NCI-H2107 treated with DMSO at 0.1 percent for 48 hours (cell line): ENCODE data around the gene NRF1.
A peak's percentile ranks its signal among the peaks of the same experiment; 100 is the strongest.

Experiments used
- DNase-seq: peaks from one replicate; lab custom pipeline; 2025; ENCODE audit not compliant: unreplicated experiment; lab: John Stamatoyannopoulos, UW

Gene NRF1

DNA sequence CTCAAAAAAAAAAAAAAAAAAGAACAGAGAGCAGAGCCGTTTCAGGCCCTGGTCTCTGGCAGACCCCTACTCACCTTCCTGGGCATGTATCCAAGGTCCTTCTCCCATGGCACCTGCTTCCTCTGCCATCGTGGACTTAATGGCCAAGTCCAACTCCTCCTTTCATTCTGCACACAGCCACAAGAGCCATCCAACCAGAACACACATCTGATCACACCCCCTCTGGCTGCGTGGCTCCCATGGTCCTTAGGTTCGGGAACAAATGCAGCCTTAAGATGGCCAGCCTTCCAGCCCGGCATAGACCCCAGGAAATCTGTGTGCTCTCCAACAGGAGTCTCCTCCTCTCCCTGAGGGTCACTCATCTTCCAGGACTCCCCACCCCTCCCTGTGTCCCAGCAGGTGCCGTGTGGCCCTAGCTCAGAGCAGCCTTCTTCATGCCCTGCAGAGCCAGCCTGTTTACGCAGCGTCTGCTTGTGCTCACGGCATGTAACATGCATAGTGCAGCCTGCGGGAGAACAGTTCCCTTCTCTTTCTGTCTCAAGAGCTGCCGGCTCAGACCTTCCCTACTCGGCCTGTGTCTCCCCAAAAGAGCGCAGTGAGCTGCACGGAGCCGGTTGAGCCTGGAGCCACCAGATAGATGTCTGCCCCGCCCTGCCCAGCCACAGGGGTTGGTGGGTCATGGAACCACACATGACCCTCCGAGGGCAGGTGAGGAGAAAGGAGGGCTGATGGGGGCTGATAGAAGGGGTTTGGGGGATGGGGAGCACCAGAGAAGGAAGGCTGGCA is 157.3 kb downstream of the NRF1 start:
- DNase-seq = no peak

DNA sequence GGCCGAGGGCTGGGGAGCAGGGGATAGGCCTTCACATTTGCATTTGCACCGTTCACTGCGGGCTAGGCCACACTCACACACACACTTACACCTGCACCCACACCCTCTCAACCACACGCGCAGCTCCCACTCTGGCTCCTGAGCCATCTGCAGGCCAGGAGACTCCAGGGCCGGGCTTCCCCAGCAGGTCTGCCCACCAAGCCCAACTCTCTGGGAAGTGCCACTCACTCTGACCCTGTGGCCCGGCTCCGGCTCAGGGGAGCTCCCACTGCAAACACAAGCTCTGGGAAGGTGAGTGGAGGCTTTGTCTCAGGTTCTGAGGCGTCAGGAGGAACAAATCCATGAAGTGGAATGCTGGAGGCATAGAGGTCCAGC is 157.9 kb downstream of the NRF1 start:
- no peak for DNase-seq

DNA sequence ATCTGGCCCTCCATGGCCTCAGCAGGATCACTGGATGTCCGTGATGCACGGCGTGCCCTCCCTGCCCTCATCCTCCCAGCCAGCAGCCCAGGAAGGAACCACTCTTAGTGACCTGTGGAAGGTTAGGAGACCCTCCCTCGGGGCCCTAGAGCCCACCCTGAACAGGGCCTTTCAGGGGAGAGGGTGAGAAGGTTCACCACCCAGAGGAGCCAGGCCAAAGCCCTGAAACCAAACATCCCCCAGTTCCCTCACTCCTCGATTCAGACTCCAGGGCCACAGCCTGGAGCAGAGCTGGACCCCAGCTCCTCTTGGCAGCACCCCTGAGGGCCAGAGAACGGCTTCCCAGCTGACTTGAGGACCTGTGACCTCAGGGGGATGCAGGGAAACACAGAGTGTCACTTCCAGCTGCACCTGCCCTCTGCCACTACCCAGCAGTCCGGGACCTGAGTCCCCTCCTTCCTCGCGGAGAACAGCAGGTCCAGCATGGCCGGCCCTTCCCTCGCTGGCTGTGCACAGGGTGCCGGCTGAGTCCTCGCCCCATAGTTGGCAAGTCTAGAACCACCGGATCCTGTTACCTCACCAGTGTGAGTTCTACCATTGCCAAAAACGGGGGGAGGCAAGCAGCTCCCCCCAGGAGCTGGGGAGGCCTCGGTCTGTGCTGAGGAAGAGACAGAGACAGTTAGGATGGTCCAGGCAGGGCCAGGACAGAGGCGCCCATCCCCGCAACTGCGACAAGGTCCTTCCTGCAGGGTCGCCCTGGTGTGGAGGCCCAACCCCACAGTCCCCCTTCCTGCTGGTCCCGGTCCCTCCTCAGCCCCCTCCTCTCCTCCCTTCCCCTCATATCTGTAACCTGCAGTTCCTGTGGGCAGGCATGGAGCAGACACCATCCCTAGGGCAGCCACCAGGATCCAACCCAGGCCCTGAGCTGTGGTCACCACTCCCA is 158.6 kb downstream of the NRF1 start:
- DNase-seq = no peak

DNA sequence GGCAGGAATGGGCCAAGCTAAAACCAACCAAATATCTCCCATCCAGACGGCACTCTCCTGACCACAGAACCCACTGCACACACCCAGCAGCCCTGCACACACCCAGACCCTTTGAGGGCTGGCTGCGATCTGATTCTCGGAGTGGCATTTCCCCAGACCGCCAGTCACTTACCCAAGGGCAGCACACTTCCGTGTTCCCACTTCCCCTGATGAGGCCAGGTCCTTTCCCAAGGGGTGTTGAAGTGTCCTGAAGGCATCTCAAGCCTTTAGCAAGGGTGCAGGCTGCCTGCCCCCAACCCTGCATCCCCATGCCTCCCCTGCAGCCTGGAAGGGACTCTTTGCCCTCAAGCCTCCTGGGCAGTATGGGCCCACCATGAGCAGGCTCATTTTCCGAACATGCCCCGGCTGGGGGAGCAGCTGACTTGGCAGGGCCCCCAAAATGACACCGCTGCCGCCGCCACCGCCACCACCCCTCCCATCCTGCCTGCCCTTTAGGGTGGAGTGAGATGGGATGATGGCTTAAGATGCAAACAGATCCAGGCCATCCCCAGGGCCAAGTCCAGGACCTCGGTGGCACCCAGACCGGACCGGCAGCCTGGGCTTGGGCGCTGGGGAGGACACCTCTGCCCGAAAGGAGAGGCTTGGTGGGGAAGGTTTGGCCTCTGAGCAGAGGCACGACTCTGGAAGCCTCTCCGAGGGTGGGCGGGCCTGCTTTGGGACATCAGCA is 159.8 kb downstream of the NRF1 start:
- DNase-seq = no peak

DNA sequence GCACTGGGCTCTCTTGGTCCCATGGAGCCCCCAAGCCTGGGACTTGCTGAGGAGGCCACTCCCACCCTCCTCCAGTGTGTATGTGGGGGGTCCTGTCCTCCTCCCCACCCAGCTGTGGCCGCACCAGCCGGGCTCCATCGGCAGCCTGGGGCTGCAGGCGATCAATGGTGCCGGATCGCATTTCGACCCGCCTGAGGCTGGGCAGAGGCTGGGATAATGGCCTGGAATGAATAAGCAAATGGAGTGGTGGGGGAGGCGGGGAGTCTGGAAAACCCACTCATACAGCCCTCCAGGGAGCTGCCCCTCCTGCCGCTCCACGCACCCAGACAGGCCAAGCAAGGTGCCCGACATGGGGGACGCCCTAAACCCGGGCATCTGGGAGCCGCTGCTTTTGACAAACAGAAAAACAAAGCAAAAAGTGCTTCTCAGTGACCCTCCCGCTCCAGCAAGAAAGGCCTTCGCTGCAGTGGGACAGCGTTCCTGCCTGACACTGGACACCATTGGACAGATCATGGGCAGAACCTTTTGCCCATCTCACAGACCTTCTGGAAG is 160.5 kb downstream of the NRF1 start:
- DNase-seq = peak; percentile 47

DNA sequence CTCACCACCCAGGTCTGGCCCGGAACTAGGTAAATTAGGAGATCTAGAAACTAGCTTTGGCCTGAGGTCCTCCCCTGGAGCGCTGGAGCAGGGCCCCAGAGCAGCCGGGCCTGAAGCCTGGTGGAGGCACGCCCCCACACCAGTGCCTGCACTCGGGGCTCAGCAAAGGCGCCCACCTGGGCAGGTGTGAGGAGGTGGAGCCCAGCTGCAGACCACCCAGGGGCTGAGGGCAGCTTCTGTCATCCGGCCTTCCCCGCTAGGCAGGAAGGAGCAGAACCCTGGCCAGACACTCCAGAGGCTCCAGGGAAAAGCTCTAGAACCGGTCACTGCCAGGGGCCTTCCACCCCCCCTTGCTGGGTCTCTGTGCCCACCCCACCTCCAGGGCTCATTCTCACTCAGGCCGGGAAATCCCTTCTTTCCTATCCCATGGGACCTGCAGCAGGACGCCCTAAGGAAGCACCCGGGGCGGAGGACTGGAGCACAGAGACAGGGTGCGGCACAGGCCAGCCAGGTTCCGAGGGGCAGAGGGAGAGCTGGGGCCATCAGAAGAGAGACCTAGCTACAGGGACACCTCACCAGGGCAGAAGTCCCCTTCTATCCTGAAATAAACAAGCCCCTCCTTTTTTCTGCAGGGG is 161.2 kb downstream of the NRF1 start:
- DNase-seq = no peak

DNA sequence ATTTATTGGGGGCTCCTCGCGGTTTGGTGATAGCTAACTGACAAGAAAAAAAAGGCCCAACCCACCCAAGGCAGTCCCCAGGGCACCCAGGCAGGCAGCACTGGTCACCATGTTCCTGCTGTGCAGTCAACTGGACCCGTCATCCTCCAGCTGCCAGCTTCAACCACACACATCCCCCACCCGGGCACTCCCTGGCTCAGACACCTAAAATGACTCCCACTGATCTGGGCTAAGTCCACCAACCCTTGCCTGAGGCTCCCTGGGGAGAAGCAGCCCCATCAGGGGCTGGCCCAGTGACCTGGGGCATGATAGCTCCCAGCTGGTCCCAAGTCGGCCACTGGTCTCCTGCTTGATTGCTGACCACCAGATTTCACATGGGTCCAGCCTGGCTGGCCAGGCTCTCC is 161.8 kb downstream of the NRF1 start:
- no peak for DNase-seq

DNA sequence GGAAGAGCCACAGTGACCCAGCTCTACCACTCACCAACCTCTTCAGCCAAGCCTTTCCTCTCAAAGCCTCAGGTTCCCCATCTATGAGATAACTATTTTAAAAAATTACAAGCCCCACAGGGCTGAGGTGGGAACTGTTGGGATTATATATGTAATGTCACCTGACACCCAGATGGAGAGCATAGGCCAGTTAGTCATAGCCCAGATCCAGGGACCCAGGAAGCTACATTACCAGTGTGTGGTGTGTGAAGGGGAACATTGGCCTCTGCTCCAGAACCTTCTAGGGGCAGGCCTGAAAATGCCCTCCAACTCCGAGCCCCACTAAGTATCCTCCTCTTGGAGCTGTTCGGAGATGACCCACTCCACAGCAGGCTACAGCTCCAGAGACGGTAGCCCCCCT is 162.4 kb downstream of the NRF1 start:
- DNase-seq = peak; percentile 42

DNA sequence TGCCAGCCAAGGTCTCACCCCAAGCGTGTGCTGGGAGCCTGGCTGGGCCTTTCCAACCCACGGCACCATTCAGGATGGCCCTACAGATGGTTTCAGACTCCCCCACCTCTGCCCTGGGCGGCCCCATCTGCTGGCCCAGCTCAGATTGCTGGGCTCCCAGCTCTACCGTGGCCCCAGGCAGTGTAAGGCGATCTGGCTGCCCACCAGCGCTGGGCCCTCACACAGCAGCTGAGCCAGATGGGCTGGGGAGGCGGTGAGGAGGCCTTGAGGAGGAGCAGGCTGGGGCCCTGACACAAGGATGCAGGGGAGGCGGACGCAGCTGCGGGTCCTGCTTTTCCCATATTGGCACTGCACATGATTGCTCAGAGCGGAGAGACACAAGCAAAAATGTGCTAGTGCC is 162.8 kb downstream of the NRF1 start:
- no peak for DNase-seq

DNA sequence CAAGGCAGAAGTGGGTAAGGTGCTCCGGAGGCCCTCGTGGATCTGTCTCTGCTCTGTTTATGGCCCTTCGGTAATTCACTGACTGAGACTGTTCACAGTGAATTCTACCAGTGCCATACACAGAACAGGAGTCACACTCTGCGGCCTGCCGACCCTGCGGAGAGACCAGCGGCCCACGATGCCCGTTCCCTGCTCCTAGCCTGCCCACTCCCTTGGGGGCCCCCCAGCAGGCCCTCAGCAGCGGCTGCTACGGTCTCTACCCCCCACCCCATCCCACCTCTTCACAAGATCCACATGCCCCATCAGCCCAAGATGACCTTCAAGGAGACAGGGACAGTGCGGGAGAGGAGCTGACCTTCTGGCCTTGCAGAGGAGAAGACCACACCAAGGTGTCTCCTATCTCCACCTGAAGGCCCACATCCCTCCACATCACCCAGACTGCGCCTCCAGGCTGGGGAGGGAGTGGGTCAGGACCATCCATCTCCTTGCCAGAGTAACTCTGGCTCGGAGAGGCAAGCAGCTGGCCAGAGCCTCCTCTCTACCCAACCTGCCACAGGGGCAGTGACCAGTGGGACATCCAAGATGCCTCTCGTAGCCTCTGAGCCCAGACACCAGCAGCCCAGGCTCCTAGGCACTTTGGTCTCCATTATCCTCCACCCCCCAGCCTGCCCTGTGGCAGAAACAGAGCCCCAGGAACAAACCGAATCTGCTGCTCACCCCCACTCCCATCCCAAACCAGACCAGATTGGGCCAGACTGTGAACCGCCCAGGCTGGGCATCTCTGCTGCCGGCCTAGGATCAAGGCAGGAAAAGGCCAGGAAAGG is 163.6 kb downstream of the NRF1 start:
- DNase-seq = no peak

DNA sequence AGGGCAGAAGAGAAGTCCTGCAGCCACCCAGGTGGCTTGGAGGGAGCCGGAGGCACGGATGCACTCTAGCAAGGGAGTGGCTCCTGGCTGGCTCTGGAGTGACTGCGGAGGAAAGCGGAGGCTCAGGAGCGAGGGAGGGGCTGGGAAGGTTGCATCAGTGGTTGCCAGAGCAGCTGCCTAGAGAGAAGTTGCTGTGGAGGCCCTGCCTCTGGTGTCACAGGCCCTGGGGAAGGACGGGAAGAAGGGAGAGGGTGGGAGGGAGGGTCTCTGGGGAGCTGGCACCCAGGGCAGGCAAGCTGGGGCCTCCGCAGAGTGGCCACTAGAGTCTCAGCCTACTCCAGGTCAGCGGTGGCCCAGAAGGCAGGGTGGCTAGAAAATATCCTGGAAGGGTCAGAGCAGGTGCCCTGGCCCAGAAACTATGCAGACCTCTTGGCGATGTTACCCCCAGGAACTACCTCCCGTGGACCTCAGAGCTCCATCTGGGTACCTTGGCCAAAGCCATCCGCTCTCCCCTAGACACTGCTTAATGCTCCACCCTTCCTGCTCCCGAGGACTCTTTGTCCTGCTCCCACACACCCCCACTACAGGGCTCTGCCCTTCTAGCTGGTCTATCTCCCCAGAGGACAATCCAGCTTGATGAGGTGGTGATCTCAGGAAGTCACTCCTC is 164.3 kb downstream of the NRF1 start:
- DNase-seq = peak; percentile 72

DNA sequence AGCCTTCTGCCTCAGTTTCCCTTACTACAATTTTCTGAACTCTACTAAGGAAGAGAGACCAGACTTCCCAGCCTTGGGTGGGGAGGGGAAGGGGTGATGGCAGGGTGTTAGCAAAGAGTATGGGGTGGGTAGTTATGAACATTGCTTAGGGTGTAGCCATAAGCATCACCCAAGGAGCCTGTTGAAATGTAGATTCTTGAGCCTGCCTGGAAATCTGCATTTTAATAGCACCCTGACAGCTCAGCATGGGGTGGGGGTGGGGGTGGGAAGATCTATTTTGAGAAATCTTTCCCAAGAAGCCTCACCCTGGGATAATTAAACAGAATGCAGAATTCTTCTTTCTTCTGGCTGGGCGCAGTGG is 164.8 kb downstream of the NRF1 start:
- no peak for DNase-seq

DNA sequence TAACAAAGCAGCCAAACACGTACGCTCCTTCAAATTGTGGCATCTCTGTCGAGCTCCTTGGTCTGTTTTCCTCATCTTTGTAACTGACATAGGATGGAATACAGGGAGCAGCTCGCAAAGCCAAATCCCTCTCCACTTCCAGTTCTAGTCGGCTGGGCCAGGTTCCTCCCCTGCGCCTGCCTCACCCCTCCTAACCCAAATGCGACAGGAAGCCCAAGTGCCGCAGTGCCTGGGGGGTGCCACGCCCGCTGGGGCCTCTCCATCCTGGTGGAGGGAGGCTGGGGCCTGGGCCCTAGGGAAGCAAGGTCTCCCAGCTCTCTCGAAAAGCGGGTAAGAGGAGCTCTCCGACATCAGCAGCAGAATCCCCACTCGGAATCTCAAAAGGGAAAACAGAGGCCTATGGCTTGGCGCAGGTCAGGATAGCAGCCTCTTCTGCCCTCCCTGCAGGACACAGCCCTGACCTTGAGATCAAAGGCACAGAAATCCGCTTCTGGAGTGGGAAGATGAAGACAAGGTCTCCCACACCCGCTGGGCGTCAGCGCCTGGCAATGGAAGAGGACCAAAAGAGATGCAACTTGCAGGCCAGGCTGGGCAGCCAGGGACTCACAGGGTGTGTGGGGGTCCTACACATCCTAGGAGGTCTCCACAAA is 165.8 kb downstream of the NRF1 start:
- DNase-seq = no peak

DNA sequence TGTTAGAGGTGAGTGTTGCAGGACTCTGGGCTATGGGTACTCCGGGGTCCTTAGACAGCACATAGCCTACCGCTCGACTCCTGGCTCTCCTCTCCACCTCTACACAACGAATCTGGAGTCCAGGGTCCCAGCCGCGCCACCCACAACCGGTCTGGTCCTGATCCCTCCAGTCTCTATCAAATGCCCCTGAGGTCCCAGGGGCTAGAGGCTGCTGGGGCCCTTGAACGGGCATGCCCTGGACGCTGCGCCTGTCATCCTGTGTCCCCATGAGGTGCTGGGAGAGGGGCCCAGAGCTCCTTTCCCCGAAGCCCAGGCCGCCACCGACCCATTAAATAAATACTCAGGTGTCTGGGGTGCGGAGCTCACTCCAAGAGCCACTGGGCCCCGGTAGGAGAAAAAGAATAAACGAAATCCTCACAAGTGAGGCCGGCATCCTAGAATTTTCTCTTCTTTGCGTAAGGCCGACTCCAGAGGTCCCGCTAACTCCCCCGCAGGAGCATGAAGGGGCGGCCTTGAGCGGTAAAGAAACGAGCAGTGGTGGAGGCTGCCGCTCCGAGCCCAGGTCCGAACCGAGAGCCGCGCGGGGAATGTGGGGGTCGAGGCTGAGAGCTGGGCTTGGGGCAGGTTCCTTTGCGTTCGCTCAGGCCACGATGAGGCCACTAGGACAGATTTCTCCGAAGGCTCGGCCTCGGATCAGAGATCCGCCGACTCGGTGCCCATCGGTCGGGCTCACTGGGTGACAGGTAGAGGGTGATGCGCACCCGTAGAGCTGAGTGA is 166.7 kb downstream of the NRF1 start:
- no peak for DNase-seq

DNA sequence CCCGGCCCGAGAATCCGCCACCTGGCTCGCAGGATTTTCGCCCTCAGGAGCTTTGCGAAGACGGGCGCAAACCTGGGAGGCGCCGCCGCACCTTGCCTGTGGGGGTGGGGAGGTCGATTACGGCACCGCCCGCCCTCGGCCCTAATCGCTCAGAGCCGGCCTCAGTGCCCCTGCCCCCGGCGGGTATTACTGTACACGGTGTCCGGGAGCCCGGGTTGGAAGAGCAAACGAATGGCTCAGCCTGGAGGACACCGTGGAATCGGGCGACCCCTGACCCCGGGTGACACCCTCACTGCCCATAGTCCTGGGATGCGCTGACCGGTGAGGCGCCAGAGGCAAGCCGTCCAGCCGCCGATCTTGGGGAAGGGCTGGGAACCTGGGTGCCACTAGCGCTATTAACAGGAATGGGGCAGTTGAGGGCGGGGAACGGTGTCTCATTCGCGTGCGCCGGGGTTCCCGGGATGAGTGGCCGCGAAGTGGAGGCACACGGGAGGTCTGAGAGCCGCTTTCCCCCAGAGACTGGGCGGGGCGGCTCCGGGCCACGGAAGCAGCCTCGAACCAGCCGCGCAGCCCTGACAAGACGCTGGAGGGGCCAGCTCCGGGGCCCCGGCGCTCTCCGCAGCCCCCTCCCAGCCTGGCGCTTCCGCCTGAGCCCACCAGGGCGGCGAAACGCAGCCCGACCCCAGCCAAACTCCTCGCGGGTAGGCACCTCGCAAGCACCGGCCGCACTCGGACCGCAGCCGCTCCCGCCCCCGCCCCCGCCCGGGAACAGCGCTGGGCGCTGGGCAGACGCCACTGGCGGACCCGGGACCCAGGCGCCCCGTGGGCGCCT is 167.5 kb downstream of the NRF1 start:
- DNase-seq = no peak

DNA sequence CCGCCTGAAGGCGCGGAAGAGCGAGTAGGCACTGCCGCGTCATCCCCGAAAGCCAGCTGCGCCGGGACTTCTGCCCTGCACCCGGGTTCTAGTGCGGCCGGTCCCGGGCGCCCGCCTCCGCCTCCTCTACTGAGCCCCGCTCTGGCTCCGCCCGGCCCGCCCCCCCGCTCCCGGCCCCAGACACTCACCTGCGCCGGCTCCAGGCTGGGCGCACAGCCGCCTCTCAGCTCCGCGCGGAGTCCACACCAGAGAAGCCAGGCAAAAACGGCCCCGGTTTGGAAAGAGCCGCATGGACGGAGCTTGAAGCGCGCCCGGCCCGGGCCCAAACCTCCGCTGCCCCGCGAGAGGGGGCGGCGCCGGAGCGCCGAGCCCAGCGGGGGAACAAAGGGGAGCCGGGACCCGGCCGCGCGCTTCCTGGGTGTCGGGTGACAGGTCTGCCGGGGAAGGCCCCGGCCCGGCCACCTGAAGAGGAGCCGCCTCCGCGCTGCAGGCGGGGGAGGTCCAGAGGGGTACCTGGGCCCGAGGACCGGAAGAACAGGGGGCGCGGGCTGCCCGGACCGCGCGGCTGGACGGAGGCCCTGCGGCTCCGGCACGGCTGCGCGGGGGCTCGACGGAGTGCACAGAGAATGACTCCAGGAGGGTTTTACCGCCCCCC is 168.2 kb downstream of the NRF1 start:
- DNase-seq = no peak
